ENCODE results near the gene GTF2B. TPM values are rescaled to one million over a fixed set of nuclear protein-coding genes. Genes with fewer than 3 reads are reported as not detected.
"Not testable (repeated sequence)": the region's sequence is repeated elsewhere in the genome, so short reads cannot be mapped to it uniquely, and the experiment has no call there.

The GTF2B gene
- total RNA-seq, 2 experiments from 2014 or later: 82.6 to 86.4 TPM

DNA sequence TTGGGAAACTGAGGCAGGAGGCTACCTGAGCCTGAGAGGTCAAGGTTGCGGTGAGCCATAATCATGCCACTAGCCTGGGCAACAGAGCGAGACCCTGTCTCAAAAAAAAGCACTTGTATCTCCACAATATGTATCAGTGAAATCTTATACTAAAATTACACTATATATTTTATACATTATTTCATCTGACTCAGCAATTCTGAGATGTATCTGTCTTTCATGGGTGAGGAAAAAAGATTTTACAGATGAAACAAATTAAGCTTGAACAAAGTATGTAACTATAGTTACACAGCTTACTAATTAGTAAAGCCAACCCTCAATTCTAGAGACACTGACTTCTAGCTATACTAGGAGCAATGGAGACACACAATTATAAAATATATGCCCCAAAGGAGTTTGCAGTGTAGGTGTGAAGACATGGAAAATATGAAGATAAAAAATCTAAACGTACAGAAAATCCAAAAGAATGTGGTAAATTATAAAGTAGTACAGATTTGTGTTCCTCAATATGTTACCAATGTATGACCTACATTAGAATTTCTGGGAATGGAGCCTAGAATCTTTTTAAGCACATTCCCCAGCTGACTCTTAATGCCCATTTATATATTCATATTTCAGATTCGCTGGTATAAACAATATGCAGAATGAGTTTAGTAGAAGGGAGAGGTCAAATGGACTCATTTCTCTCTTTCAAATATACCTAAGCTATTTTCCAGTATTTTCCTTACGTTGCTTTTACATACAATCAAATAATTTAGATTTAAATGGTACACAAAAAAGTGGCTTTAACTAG is 14.6 kb downstream of the GTF2B start:
- Histone ChIP-seq H3K27ac (ENCODE audit: low read depth in 1 of 2, low read length in 2 of 2) (no peak overlapping the region), H3K36me3 (ENCODE audit: insufficient read depth, low read length) (peaks cover 48% of the 10 kb centered on the region), H3K4me1 (ENCODE audit: insufficient read depth, low read length) (peaks cover 16% of the 10 kb centered on the region), H3K4me3 (ENCODE audit: low read length) (no peak overlapping the region), H3K27me3 (ENCODE audit: control insufficient read depth in 1 of 2, insufficient read depth in 2 of 2, low read length in 2 of 2) (no peaks in the 10 kb centered on the region), H3K9me3 (ENCODE audit: control insufficient read depth in 1 of 2, insufficient read depth in 1 of 2, low read length in 2 of 2) (no peaks in the 10 kb centered on the region)
- POLR2A ChIA-PET: interaction anchor here (4.8 kb wide), 1 partner anchor 13 kb away, joined by 39 read pairs; the partner anchor contains the start of gene GTF2B
- DNase-seq (no peak), ATAC-seq (ENCODE audit: poor library complexity) (no peak)
- no peaks in the 10 kb centered on the region for H3K9me3 Mint-ChIP-seq
- H3K4me3 Mint-ChIP-seq: no peak overlapping the region
- peaks cover 61% of the 10 kb centered on the region for H3K36me3 Mint-ChIP-seq (ENCODE audit: low read depth)
- H3K27me3 Mint-ChIP-seq: no peaks in the 10 kb centered on the region
- TF ChIP-seq, protein P1, sequence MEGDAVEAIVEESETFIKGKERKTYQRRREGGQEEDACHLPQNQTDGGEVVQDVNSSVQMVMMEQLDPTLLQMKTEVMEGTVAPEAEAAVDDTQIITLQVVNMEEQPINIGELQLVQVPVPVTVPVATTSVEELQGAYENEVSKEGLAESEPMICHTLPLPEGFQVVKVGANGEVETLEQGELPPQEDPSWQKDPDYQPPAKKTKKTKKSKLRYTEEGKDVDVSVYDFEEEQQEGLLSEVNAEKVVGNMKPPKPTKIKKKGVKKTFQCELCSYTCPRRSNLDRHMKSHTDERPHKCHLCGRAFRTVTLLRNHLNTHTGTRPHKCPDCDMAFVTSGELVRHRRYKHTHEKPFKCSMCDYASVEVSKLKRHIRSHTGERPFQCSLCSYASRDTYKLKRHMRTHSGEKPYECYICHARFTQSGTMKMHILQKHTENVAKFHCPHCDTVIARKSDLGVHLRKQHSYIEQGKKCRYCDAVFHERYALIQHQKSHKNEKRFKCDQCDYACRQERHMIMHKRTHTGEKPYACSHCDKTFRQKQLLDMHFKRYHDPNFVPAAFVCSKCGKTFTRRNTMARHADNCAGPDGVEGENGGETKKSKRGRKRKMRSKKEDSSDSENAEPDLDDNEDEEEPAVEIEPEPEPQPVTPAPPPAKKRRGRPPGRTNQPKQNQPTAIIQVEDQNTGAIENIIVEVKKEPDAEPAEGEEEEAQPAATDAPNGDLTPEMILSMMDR (IDR thresholded peaks at IDR 0.05): no peak
- no peak overlapping the region for H3K27ac Mint-ChIP-seq
- H3K4me1 Mint-ChIP-seq (ENCODE audit: low read depth): peaks cover 68% of the 10 kb centered on the region
- intact Hi-C loops (cut with DNase I, micrococcal nuclease): loop anchor here (1.0 to 10.0 kb wide), 5 partner anchors 74 to 1742 kb away; no protein-coding TSS in a partner anchor
- CTCF ChIA-PET: interaction anchor here (0.6 to 1.4 kb wide), 6 partner anchors 8 to 193 kb away, joined by 3 to 10 read pairs (median 4); partner anchors contain the start of gene PKN2

DNA sequence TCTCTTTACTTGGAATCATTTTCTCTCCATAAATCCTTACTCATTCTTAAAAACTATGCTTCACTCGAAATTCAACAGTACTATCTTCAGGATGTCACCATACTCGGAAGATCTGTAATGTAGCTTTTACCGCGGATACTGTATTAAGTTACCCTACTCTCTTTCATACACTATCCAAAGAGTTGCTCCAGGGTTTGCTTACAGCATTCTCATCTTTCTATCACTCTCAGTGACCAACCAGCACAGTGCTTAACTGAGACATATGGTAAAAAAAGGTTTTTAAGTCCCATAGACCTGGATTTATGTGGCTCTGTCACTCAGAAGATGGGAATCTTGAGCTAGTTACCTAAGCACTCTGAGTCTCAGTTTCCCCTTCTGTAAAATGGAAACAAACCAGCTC is 15.8 kb downstream of the GTF2B start:
- POLR2A ChIA-PET: interaction anchor here (4.8 kb wide), 1 partner anchor 14 kb away, joined by 39 read pairs; the partner anchor contains the start of gene GTF2B
- intact Hi-C loops (cut with DNase I, micrococcal nuclease): loop anchor here (5.0 to 10.0 kb wide), 3 partner anchors 73 to 1741 kb away; no protein-coding TSS in a partner anchor

DNA sequence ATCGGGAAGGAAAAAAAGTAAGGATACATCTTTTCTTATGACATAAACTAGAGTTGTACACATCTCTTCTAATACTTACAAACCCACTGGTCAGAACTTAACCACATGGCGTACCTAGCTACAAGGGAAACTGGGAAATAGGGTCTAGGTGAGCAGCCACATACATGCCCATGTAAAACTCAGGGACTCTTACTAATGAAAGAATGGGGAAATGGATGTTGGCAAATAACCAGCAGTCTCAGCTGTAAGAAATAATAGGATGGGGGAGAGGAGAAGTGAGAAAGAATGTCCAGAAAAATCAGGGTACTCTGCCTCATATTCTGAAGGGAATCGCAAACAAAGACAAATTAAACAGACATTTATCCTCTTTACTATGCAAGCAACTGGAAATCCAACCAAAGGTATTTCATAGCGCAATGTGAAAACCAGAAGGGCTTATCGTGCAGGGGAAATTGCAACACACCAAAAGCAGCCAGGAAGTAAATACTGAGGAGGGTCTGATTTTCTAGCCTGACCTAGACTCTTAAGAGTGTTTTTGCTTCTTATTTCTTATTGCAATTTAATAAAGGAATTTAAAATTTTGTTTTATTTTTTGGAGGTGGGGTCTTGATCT is 17.5 kb downstream of the GTF2B start:
- peak overlapping the region; percentile 2 for H3K27ac Mint-ChIP-seq
- peaks cover 50% of the 10 kb centered on the region for H3K36me3 Mint-ChIP-seq (ENCODE audit: low read depth)
- ChIA-PET CTCF (no interaction called here), POLR2A (interaction anchor here (0.7 to 1.0 kb wide), 3 partner anchors 17 to 213 kb away, joined by 3 to 5 read pairs (median 3); partner anchors contain the start of gene GTF2B)
- intact Hi-C loops (cut with DNase I, micrococcal nuclease): loop anchor here in 1 of 2 experiments (10.0 kb wide), 1 partner anchor 1739 kb away; no protein-coding TSS in a partner anchor
- peaks cover 66% of the 10 kb centered on the region for H3K4me1 Mint-ChIP-seq (ENCODE audit: low read depth)
- TF ChIP-seq, protein P1 (IDR thresholded peaks at IDR 0.05): no peak
- no peak for ATAC-seq (ENCODE audit: poor library complexity)
- H3K9me3 ChIP-seq (ENCODE audit: control insufficient read depth in 1 of 2, insufficient read depth in 1 of 2, low read length in 2 of 2): no peaks in the 10 kb centered on the region
- H3K36me3 ChIP-seq (ENCODE audit: insufficient read depth, low read length): peaks cover 38% of the 10 kb centered on the region
- no peaks in the 10 kb centered on the region for H3K27me3 ChIP-seq (ENCODE audit: control insufficient read depth in 1 of 2, insufficient read depth in 2 of 2, low read length in 2 of 2)
- H3K9me3 Mint-ChIP-seq: no peaks in the 10 kb centered on the region
- H3K27me3 Mint-ChIP-seq: no peaks in the 10 kb centered on the region
- DNase-seq: no peak
- H3K27ac ChIP-seq (ENCODE audit: low read depth in 1 of 2, low read length in 2 of 2): no peak overlapping the region
- no peak overlapping the region for H3K4me3 Mint-ChIP-seq
- H3K4me3 ChIP-seq (ENCODE audit: low read length): no peak overlapping the region
- H3K4me1 ChIP-seq (ENCODE audit: insufficient read depth, low read length): peaks cover 24% of the 10 kb centered on the region

More for the DNA sequence above, 15.8 kb downstream of the GTF2B start:
- Mint-ChIP-seq H3K9me3 (no peaks in the 10 kb centered on the region), H3K27ac (no peak overlapping the region), H3K4me3 (no peak overlapping the region), H3K27me3 (no peaks in the 10 kb centered on the region), H3K4me1 (ENCODE audit: low read depth) (peaks cover 65% of the 10 kb centered on the region), H3K36me3 (ENCODE audit: low read depth) (peaks cover 59% of the 10 kb centered on the region)
- peaks cover 16% of the 10 kb centered on the region for H3K4me1 ChIP-seq (ENCODE audit: insufficient read depth, low read length)
- H3K9me3 ChIP-seq (ENCODE audit: control insufficient read depth in 1 of 2, insufficient read depth in 1 of 2, low read length in 2 of 2): no peaks in the 10 kb centered on the region
- no peak overlapping the region for H3K4me3 ChIP-seq (ENCODE audit: low read length)
- CTCF ChIA-PET: interaction anchor here (0.6 kb wide), 1 partner anchor 25 kb away, joined by 4 read pairs; no protein-coding TSS in a partner anchor
- no peak for DNase-seq
- peaks cover 46% of the 10 kb centered on the region for H3K36me3 ChIP-seq (ENCODE audit: insufficient read depth, low read length)
- H3K27ac ChIP-seq (ENCODE audit: low read depth in 1 of 2, low read length in 2 of 2): no peak overlapping the region
- H3K27me3 ChIP-seq (ENCODE audit: control insufficient read depth in 1 of 2, insufficient read depth in 2 of 2, low read length in 2 of 2): no peaks in the 10 kb centered on the region
- ATAC-seq (ENCODE audit: poor library complexity): no peak
- TF ChIP-seq, protein P1 (IDR thresholded peaks at IDR 0.05): no peak

DNA sequence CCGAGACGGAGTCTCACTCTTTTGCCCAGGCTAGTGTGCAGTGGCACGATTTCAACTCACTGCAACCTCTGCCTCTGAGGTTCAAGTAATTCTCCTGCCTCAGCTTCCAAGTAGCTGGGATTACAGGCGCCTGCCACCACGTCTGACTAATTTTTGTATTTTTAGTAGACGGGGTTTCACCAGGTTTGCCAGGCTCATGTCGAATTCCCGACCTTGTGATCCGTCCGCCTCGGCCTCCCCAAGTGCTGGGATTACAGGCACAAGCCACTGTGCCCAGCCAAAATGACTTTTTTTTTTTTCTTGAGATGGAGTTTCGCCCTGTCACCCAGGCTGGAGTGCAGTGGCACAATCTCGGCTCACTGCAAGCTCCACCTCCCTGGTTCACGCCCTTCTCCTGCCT is 21.7 kb downstream of the GTF2B start:
- POLR2A ChIA-PET; H3K27ac ChIP-seq (ENCODE audit: low read depth in 1 of 2, low read length in 2 of 2); H3K27me3 Mint-ChIP-seq; H3K4me3 Mint-ChIP-seq; DNase-seq; H3K9me3 Mint-ChIP-seq; H3K27ac Mint-ChIP-seq; ATAC-seq (ENCODE audit: poor library complexity); H3K27me3 ChIP-seq (ENCODE audit: control insufficient read depth in 1 of 2, insufficient read depth in 2 of 2, low read length in 2 of 2); H3K9me3 ChIP-seq (ENCODE audit: control insufficient read depth in 1 of 2, insufficient read depth in 1 of 2, low read length in 2 of 2); H3K4me3 ChIP-seq (ENCODE audit: low read length); CTCF ChIA-PET: not testable (repeated sequence)
- Histone ChIP-seq H3K36me3 (ENCODE audit: insufficient read depth, low read length) (peaks cover 19% of the 10 kb centered on the region), H3K4me1 (ENCODE audit: insufficient read depth, low read length) (peaks cover 26% of the 10 kb centered on the region)
- Mint-ChIP-seq H3K36me3 (ENCODE audit: low read depth) (peaks cover 41% of the 10 kb centered on the region), H3K4me1 (ENCODE audit: low read depth) (peaks cover 64% of the 10 kb centered on the region)
- intact Hi-C loops (cut with DNase I, micrococcal nuclease): loop anchor here in 1 of 2 experiments (10.0 kb wide), 1 partner anchor 1735 kb away; no protein-coding TSS in a partner anchor
